Chondrocyte (in vitro differentiated cells): Measurements from ENCODE around the gene OR1D5. TPM values are rescaled to one million over a fixed set of nuclear protein-coding genes. Genes with fewer than 3 reads are reported as not detected.

Experiments used
- DNase-seq: peaks from one replicate; pipeline ENCODE4 v3.0.0; 2021; ENCODE audit warnings: mixed read lengths, low spot score
- H3K27ac Mint-ChIP-seq: one replicate; pipeline ENCODE4 v1.8.0; 2021; ENCODE audit warnings: mild to moderate bottlenecking, moderate library complexity, mixed read lengths; ENCODE audit not compliant: unreplicated experiment
- H3K27me3 Mint-ChIP-seq: 2 replicates; pipeline ENCODE4 v1.8.0; 2021; ENCODE audit warnings: low read depth, mixed read lengths
- H3K36me3 Mint-ChIP-seq: 2 replicates; pipeline ENCODE4 v1.8.0; 2021; ENCODE audit warnings: low read depth, mixed read lengths
- H3K4me1 Mint-ChIP-seq: 2 replicates; pipeline ENCODE4 v1.8.0; 2021; ENCODE audit warnings: low read depth, mild to moderate bottlenecking, mixed read lengths
- H3K4me3 Mint-ChIP-seq: one replicate; pipeline ENCODE4 v1.8.0; 2021; ENCODE audit warnings: mild to moderate bottlenecking, moderate library complexity, mixed read lengths; ENCODE audit not compliant: unreplicated experiment
- H3K9me3 Mint-ChIP-seq: 2 replicates; pipeline ENCODE4 v1.8.0; 2021; ENCODE audit warnings: low read depth, mixed read lengths
- CTCF ChIP-seq: fragments of 200-600 bp; sonication (generic); IDR thresholded peaks from 2 replicates; pipeline ENCODE4 v1.5.0; 2021; ENCODE audit warnings: antibody characterized with exemption, mild to moderate bottlenecking, moderate library complexity
- total RNA-seq: library from RNA; stranded (reverse); gene quantifications from 3 replicates; pipeline ENCODE4 v1.2.1, GENCODE V29; 2021

Gene OR1D5
- total RNA-seq, 1 donor from 2014 or later = not detected

- Mint-ChIP-seq H3K4me3 (peak overlapping the region; percentile 93), H3K4me1 (peaks cover 16% of the 10 kb centered on the region), H3K9me3 (peaks cover 5% of the 10 kb centered on the region), H3K36me3 (no peaks in the 10 kb centered on the region), H3K27ac (peak overlapping the region; percentile 77), H3K27me3 (peaks cover 1% of the 10 kb centered on the region)
- DNase-seq = peak; percentile 99
- TF ChIP-seq CTCF = peak; percentile 89
These were observed 14.5 kb downstream of the OR1D5 start for GRCh38 chr17:3048727-3049471.

- peaks cover 10% of the 10 kb centered on the region for H3K9me3 Mint-ChIP-seq
- peaks cover 16% of the 10 kb centered on the region for H3K4me1 Mint-ChIP-seq
- no peak overlapping the region for H3K4me3 Mint-ChIP-seq
- TF ChIP-seq CTCF = no peak
- peaks cover 4% of the 10 kb centered on the region for H3K27me3 Mint-ChIP-seq
- no peaks in the 10 kb centered on the region for H3K36me3 Mint-ChIP-seq
- no peak overlapping the region for H3K27ac Mint-ChIP-seq
- no peak for DNase-seq
These were observed 16.7 kb downstream of the OR1D5 start for GRCh38 chr17:3046753-3047152.

- no peak overlapping the region for H3K27ac Mint-ChIP-seq
- DNase-seq = peak; percentile 76
These were observed 19.6 kb downstream of the OR1D5 start for GRCh38 chr17:3043737-3044365.

GRCh38 chr17:3040882-3041281 is 22.5 kb downstream of the OR1D5 start:
- Mint-ChIP-seq H3K27me3 (peaks cover 16% of the 10 kb centered on the region), H3K4me1 (no peaks in the 10 kb centered on the region), H3K4me3 (no peak overlapping the region), H3K27ac (no peak overlapping the region), H3K9me3 (peaks cover 10% of the 10 kb centered on the region), H3K36me3 (no peaks in the 10 kb centered on the region)
- TF ChIP-seq CTCF = no peak
- DNase-seq = no peak

More at GRCh38 chr17:3043737-3044365, 19.6 kb downstream of the OR1D5 start:
- Mint-ChIP-seq H3K4me3 (no peak overlapping the region), H3K9me3 (peaks cover 10% of the 10 kb centered on the region), H3K27me3 (peaks cover 11% of the 10 kb centered on the region), H3K4me1 (peaks cover 7% of the 10 kb centered on the region), H3K36me3 (no peaks in the 10 kb centered on the region)
- TF ChIP-seq CTCF = peak; percentile 46

- Mint-ChIP-seq H3K4me1 (no peaks in the 10 kb centered on the region), H3K27me3 (peaks cover 18% of the 10 kb centered on the region), H3K27ac (no peak overlapping the region), H3K36me3 (no peaks in the 10 kb centered on the region), H3K9me3 (peaks cover 10% of the 10 kb centered on the region), H3K4me3 (no peak overlapping the region)
- DNase-seq = no peak
- TF ChIP-seq CTCF = no peak
These were observed 23.7 kb downstream of the OR1D5 start for GRCh38 chr17:3039736-3040135.
